WTC11 (cell line): ENCODE results near the gene CD164. TPM values are rescaled to one million over a fixed set of nuclear protein-coding genes. Genes with fewer than 3 reads are reported as not detected.

Experiments used
- ATAC-seq: fragments of 200-7000 bp; cut with Tn5 transposase; 2 replicates; pipeline ENCODE4 v1.10.0; 2021; ENCODE audit warnings: mild to moderate bottlenecking, moderate library complexity
- CTCF ChIA-PET: fragments of 300-600 bp; sonication (Branson Sonifier 250); formaldehyde crosslinking; loops from one replicate; lab custom pipeline; 2021; ENCODE audit warnings: antibody characterized with exemption; lab: Charles Lee
- POLR2A ChIA-PET: fragments of 350-600 bp; sonication (Branson Sonifier 250); formaldehyde crosslinking; loops from one replicate; lab custom pipeline; 2021; ENCODE audit warnings: antibody characterized with exemption; lab: Charles Lee
- DNase-seq: peaks from one replicate; pipeline ENCODE4 v3.0.0; 2021; ENCODE audit warnings: low spot score
- H3K27ac Mint-ChIP-seq: 2 replicates; pipeline ENCODE4 v1.8.0; 2021; ENCODE audit warnings: mixed read lengths
- H3K27me3 Mint-ChIP-seq: 2 replicates; pipeline ENCODE4 v1.8.0; 2021; ENCODE audit warnings: low read depth, mild to moderate bottlenecking, moderate library complexity, mixed read lengths
- H3K36me3 Mint-ChIP-seq: 2 replicates; pipeline ENCODE4 v1.8.0; 2021; ENCODE audit warnings: mixed read lengths
- H3K4me1 Mint-ChIP-seq: 2 replicates; pipeline ENCODE4 v1.8.0; 2022; ENCODE audit warnings: mixed read lengths
- H3K4me3 Mint-ChIP-seq: 2 replicates; pipeline ENCODE4 v1.8.0; 2021; ENCODE audit warnings: mild to moderate bottlenecking, moderate library complexity, mixed read lengths
- H3K9me3 Mint-ChIP-seq: 2 replicates; pipeline ENCODE4 v1.8.0; 2021; ENCODE audit warnings: mixed read lengths
- CREM ChIP-seq: sonication (generic); formaldehyde crosslinking; IDR thresholded peaks from 2 replicates; pipeline ENCODE4 v1.8.1; 2022; ENCODE audit warnings: mild to moderate bottlenecking, missing genetic modification reagents, moderate library complexity
- CTCF ChIP-seq: fragments of 200-600 bp; IDR thresholded peaks from 2 replicates; pipeline ENCODE4 v1.8.0; 2022; ENCODE audit warnings: antibody characterized with exemption
- E2F5 ChIP-seq: sonication (generic); formaldehyde crosslinking; IDR thresholded peaks from 2 replicates; pipeline ENCODE4 v1.8.1; 2022; ENCODE audit warnings: mild to moderate bottlenecking, moderate library complexity, missing genetic modification reagents
- FOXP1 ChIP-seq: sonication (generic); formaldehyde crosslinking; IDR thresholded peaks from 2 replicates; pipeline ENCODE4 v1.8.0; 2022; ENCODE audit warnings: missing genetic modification reagents, mild to moderate bottlenecking, moderate library complexity, borderline replicate concordance
- GABPB1 ChIP-seq: sonication (generic); formaldehyde crosslinking; IDR thresholded peaks from 2 replicates; pipeline ENCODE4 v1.8.1; 2023; ENCODE audit warnings: mild to moderate bottlenecking, missing genetic modification reagents
- MAX ChIP-seq: sonication (generic); formaldehyde crosslinking; IDR thresholded peaks from 2 replicates; pipeline ENCODE4 v1.8.0; 2022; ENCODE audit warnings: mild to moderate bottlenecking, missing genetic modification reagents
- MYBL2 ChIP-seq: sonication (generic); formaldehyde crosslinking; IDR thresholded peaks from 2 replicates; pipeline ENCODE4 v1.8.1; 2023; ENCODE audit warnings: mild to moderate bottlenecking, moderate library complexity, missing genetic modification reagents
- NFATC4 ChIP-seq: fragments of 250-450 bp; sonication (Bioruptor Pico); IDR thresholded peaks from 2 replicates; pipeline ENCODE4 v1.9.0; 2021; ENCODE audit warnings: mild to moderate bottlenecking
- NR3C1 ChIP-seq: sonication (generic); formaldehyde crosslinking; conservative IDR thresholded peaks from 2 replicates; pipeline ENCODE4 v1.8.1; 2023; ENCODE audit warnings: low read depth, mild to moderate bottlenecking, missing genetic modification reagents
- SMAD3 ChIP-seq: sonication (generic); formaldehyde crosslinking; IDR thresholded peaks from 2 replicates; pipeline ENCODE4 v1.8.0; 2022; ENCODE audit warnings: missing genetic modification reagents, mild to moderate bottlenecking, borderline replicate concordance
- TP53 ChIP-seq: sonication (generic); formaldehyde crosslinking; IDR thresholded peaks from 2 replicates; pipeline ENCODE4 v1.8.1; 2023; ENCODE audit warnings: mild to moderate bottlenecking, missing genetic modification reagents
- USF2 ChIP-seq: sonication (generic); formaldehyde crosslinking; IDR thresholded peaks from 2 replicates; pipeline ENCODE4 v1.8.1; 2023; ENCODE audit warnings: mild to moderate bottlenecking, missing genetic modification reagents, moderate library complexity
- total RNA-seq: library from RNA; stranded (reverse); gene quantifications from 3 replicates; pipeline ENCODE4 v1.2.3, GENCODE V29; 2021
- TF ChIP-seq, protein P1 (sequence below): sonication (generic); formaldehyde crosslinking; IDR thresholded peaks from 2 replicates; pipeline ENCODE4 v1.8.0; 2022; ENCODE audit warnings: mild to moderate bottlenecking, missing genetic modification reagents
- TF ChIP-seq, protein P2 (sequence below): fragments of 250-450 bp; sonication (Bioruptor Pico); IDR thresholded peaks from 2 replicates; pipeline ENCODE4 v1.9.0; 2021; ENCODE audit warnings: mild to moderate bottlenecking
- TF ChIP-seq, protein P3 (sequence below): sonication (generic); formaldehyde crosslinking; IDR thresholded peaks from 2 replicates; pipeline ENCODE4 v1.8.1; 2023; ENCODE audit warnings: mild to moderate bottlenecking, missing genetic modification reagents, borderline replicate concordance
- TF ChIP-seq, protein P4 (sequence below): sonication (generic); formaldehyde crosslinking; IDR thresholded peaks from 2 replicates; pipeline ENCODE4 v1.8.0; 2022; ENCODE audit warnings: mild to moderate bottlenecking, missing genetic modification reagents

Gene CD164
- total RNA-seq, 1 experiment from 2014 or later = 74.9 TPM

GRCh38 chr6:109382576-109383437 lies 540 bp upstream of the CD164 start:
- POLR2A ChIA-PET = interaction anchor here (1.1 to 1.9 kb wide), 3 partner anchors 59 to 288 kb away, joined by 3 to 12 read pairs (median 5); partner anchors contain the start of genes CEP57L1, MICAL1, PPIL6 and SESN1
- no peaks in the 10 kb centered on the region for H3K9me3 Mint-ChIP-seq
- DNase-seq = peak; percentile 89
- TF ChIP-seq CREM (CRISPR knock-in tag) (peak; percentile 19; the same call in 1 of the 2 replicates), GABPB1 (peak; percentile 43; the same call in 1 of the 2 replicates), NFATC4 (CRISPR knock-in tag) (no peak), MYBL2 (no peak), CTCF (0 out of 2 replicates have a peak, but pooled peaks have one; percentile 23), USF2 (CRISPR knock-in tag) (peak; percentile 95), MAX (CRISPR knock-in tag) (peak; percentile 42), SMAD3 (CRISPR knock-in tag) (no peak), FOXP1 (CRISPR knock-in tag) (0 out of 2 replicates have a peak, but pooled peaks have one; percentile 33), NR3C1 (no peak), E2F5 (no peak), TP53 (CRISPR knock-in tag) (no peak)
- TF ChIP-seq, protein P1, sequence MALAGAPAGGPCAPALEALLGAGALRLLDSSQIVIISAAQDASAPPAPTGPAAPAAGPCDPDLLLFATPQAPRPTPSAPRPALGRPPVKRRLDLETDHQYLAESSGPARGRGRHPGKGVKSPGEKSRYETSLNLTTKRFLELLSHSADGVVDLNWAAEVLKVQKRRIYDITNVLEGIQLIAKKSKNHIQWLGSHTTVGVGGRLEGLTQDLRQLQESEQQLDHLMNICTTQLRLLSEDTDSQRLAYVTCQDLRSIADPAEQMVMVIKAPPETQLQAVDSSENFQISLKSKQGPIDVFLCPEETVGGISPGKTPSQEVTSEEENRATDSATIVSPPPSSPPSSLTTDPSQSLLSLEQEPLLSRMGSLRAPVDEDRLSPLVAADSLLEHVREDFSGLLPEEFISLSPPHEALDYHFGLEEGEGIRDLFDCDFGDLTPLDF = no peak
- TF ChIP-seq, protein P2, sequence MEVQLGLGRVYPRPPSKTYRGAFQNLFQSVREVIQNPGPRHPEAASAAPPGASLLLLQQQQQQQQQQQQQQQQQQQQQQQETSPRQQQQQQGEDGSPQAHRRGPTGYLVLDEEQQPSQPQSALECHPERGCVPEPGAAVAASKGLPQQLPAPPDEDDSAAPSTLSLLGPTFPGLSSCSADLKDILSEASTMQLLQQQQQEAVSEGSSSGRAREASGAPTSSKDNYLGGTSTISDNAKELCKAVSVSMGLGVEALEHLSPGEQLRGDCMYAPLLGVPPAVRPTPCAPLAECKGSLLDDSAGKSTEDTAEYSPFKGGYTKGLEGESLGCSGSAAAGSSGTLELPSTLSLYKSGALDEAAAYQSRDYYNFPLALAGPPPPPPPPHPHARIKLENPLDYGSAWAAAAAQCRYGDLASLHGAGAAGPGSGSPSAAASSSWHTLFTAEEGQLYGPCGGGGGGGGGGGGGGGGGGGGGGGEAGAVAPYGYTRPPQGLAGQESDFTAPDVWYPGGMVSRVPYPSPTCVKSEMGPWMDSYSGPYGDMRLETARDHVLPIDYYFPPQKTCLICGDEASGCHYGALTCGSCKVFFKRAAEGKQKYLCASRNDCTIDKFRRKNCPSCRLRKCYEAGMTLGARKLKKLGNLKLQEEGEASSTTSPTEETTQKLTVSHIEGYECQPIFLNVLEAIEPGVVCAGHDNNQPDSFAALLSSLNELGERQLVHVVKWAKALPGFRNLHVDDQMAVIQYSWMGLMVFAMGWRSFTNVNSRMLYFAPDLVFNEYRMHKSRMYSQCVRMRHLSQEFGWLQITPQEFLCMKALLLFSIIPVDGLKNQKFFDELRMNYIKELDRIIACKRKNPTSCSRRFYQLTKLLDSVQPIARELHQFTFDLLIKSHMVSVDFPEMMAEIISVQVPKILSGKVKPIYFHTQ (CRISPR knock-in tag) = no peak
- TF ChIP-seq, protein P3, sequence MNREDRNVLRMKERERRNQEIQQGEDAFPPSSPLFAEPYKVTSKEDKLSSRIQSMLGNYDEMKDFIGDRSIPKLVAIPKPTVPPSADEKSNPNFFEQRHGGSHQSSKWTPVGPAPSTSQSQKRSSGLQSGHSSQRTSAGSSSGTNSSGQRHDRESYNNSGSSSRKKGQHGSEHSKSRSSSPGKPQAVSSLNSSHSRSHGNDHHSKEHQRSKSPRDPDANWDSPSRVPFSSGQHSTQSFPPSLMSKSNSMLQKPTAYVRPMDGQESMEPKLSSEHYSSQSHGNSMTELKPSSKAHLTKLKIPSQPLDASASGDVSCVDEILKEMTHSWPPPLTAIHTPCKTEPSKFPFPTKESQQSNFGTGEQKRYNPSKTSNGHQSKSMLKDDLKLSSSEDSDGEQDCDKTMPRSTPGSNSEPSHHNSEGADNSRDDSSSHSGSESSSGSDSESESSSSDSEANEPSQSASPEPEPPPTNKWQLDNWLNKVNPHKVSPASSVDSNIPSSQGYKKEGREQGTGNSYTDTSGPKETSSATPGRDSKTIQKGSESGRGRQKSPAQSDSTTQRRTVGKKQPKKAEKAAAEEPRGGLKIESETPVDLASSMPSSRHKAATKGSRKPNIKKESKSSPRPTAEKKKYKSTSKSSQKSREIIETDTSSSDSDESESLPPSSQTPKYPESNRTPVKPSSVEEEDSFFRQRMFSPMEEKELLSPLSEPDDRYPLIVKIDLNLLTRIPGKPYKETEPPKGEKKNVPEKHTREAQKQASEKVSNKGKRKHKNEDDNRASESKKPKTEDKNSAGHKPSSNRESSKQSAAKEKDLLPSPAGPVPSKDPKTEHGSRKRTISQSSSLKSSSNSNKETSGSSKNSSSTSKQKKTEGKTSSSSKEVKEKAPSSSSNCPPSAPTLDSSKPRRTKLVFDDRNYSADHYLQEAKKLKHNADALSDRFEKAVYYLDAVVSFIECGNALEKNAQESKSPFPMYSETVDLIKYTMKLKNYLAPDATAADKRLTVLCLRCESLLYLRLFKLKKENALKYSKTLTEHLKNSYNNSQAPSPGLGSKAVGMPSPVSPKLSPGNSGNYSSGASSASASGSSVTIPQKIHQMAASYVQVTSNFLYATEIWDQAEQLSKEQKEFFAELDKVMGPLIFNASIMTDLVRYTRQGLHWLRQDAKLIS (CRISPR knock-in tag) = no peak
- TF ChIP-seq, protein P4, sequence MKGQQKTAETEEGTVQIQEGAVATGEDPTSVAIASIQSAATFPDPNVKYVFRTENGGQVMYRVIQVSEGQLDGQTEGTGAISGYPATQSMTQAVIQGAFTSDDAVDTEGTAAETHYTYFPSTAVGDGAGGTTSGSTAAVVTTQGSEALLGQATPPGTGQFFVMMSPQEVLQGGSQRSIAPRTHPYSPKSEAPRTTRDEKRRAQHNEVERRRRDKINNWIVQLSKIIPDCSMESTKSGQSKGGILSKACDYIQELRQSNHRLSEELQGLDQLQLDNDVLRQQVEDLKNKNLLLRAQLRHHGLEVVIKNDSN (CRISPR knock-in tag) = peak; percentile 96
- H3K27me3 Mint-ChIP-seq = no peaks in the 10 kb centered on the region
- H3K27ac Mint-ChIP-seq = peak overlapping the region; percentile 99
- H3K4me3 Mint-ChIP-seq = peak overlapping the region; percentile 92
- peak; percentile 79 for ATAC-seq
- peaks cover 28% of the 10 kb centered on the region for H3K4me1 Mint-ChIP-seq
- CTCF ChIA-PET = interaction anchor here (0.6 to 3.7 kb wide), 16 partner anchors 9 to 891 kb away, joined by 3 to 27 read pairs (median 4); partner anchors contain the start of genes PPIL6, SESN1 and SMPD2
- peaks cover 8% of the 10 kb centered on the region for H3K36me3 Mint-ChIP-seq
